Measurements from ENCODE around the gene PTPRO.

GRCh38 chr12:15596174-15596573, 273.9 kb downstream of the PTPRO start:
- TF ChIP-seq, protein P1, sequence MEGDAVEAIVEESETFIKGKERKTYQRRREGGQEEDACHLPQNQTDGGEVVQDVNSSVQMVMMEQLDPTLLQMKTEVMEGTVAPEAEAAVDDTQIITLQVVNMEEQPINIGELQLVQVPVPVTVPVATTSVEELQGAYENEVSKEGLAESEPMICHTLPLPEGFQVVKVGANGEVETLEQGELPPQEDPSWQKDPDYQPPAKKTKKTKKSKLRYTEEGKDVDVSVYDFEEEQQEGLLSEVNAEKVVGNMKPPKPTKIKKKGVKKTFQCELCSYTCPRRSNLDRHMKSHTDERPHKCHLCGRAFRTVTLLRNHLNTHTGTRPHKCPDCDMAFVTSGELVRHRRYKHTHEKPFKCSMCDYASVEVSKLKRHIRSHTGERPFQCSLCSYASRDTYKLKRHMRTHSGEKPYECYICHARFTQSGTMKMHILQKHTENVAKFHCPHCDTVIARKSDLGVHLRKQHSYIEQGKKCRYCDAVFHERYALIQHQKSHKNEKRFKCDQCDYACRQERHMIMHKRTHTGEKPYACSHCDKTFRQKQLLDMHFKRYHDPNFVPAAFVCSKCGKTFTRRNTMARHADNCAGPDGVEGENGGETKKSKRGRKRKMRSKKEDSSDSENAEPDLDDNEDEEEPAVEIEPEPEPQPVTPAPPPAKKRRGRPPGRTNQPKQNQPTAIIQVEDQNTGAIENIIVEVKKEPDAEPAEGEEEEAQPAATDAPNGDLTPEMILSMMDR (IDR thresholded peaks at IDR 0.05 in 4 of 5, conservative IDR thresholded peaks at IDR 0.05 in 1 of 5) = no peak
- TF ChIP-seq POLR2A (IDR thresholded peaks at IDR 0.05) = no peak

Data from gastrocnemius medialis (tissue), 4 donors.